Measurements from ENCODE around the gene CACNA1C. TPM values are rescaled to one million over a fixed set of nuclear protein-coding genes. Genes with fewer than 3 reads are reported as not detected.

Gene CACNA1C
- total and polyA plus RNA-seq, 10 of the 15 experiments (the other 5 are each of a cell fraction or from before 2014, with no cell fraction given), result under 0.01 to 0.15 (median 0.09) TPM; not detected in 5

- no peak for TF ChIP-seq SMAD5 (IDR thresholded peaks at IDR 0.05; ENCODE audit: low read depth)
Measured at GRCh38 chr12:2641761-2642160, 589.0 kb downstream of the CACNA1C start (continued).

DNA sequence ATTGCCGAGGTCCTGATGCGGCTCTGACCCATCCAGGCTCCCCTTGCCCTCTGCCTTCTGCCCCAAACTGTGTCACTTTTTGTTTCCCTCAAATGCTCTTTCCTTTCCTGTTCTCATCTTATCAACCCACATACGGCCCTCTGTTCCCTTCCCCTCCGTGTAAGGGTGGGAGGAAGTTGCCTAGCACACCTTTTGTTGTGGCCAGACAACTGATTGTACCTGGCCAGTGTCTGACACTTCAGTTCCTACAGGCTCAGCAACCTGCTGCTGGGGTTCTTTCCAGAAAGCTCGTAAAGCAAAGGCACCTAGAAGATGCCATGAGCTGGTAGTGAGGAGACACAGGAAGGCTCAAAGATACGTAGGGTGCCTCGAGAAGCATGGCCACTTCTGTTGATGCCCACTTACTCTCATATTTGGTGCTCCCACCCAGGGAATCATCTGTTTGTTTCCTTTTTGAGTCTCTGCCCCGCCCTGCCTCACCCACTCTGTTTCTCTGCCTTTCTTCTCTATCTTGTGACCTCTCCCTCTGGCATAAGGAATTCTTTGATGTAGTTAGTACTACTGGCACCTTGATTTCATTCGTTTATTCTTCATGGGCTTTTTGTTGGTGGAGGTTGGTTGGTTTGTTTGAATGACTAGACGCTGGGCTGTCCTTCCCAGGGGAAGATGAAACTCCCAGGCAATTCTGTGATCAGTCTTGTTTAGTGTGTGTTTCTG is 589.5 kb downstream of the CACNA1C start:
- intact Hi-C loops (cut with micrococcal nuclease; ENCODE audit: unreplicated experiment) (no loop called here), in situ Hi-C loops (cut with MboI) (no loop called here)
- ChIA-PET RAD21 (ENCODE audit: unreplicated experiment) (no interaction called here), POLR2A (no interaction called here), SMC1A (ENCODE audit: uncharacterized antibody, unreplicated experiment) (no interaction called here), CTCF (no interaction called here)
- Histone ChIP-seq H3K27ac (ENCODE audit: control insufficient read depth, insufficient read depth) (no peak overlapping the region), H3K27me3 (replicated peaks in 1 of 2; ENCODE audit: control insufficient read depth in 2 of 2, insufficient read depth in 2 of 2, low read length in 1 of 2) (peaks cover 4 to 14% of the 10 kb centered on the region in 2 experiments), H3K9ac (ENCODE audit: control insufficient read depth, insufficient read depth, low read length) (no peak overlapping the region), H3K36me3 (ENCODE audit: control insufficient read depth in 2 of 2, insufficient read depth in 2 of 2, low read length in 1 of 2) (no peaks in the 10 kb centered on the region), H3K79me2 (ENCODE audit: control insufficient read depth, insufficient read depth, low read length) (no peaks in the 10 kb centered on the region), H2AFZ (ENCODE audit: control insufficient read depth, low read depth, low read length) (no peak overlapping the region), H3K9me3 (replicated peaks; ENCODE audit: control insufficient read depth, insufficient read depth, low read length) (no peaks in the 10 kb centered on the region), H3K4me2 (ENCODE audit: control insufficient read depth, insufficient read depth) (no peak overlapping the region), H3K4me1 (ENCODE audit: control insufficient read depth, insufficient read depth, low read length) (no peaks in the 10 kb centered on the region), H4K20me1 (ENCODE audit: control insufficient read depth, insufficient read depth) (no peaks in the 10 kb centered on the region), H3K4me3 (no peak overlapping the region)
- no peak for ATAC-seq
- no TSS peak for BruUV-seq (replicated peaks)
- 7% methylated on average over 10 of the region's 10 CpGs for WGBS (ENCODE audit: insufficient coverage, insufficient replicate concordance, low lambda C conversion rate, missing lambda C conversion rate)
- no peak for TF ChIP-seq NR2F1 (conservative IDR thresholded peaks at IDR 0.05)
- FAIRE-seq, result no peak
- no peak for DNase-seq (ENCODE audit: low read depth, low spot score)

DNA sequence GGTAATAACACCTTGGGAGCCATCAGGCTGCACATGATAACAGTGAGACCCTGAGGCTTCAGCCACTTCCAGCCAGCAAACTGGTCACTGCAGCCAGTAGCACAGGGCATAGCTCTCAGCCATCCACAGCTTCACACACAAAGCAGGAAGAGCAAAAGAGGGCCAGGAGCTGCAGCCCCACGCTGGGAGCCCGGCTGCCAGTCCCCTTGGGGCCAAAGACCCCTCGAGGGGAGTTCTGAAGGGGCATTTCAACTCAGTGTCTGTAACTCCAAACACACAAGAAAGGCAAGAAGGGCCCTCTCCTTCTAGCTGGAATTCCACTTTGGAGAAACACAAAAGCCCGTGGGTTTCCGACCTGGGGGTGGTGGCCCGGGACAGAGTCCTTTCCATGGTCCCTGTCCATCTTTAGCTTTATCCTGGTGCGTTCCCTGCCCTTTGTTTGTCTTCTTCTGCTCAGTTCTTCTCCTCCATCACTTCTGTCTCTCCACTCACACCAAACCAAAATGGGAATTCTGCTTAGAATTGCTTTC is 590.2 kb downstream of the CACNA1C start:
- ChIA-PET RAD21 (ENCODE audit: unreplicated experiment) (no interaction called here), POLR2A (no interaction called here), SMC1A (ENCODE audit: uncharacterized antibody, unreplicated experiment) (no interaction called here), CTCF (no interaction called here)
- H2AFZ ChIP-seq (ENCODE audit: control insufficient read depth, low read depth, low read length), result no peak overlapping the region
- no peak for TF ChIP-seq TCF12 (IDR thresholded peaks at IDR 0.05; ENCODE audit: low read depth, low read length)
- no peak for TF ChIP-seq EGR1 (IDR thresholded peaks at IDR 0.05; ENCODE audit: borderline replicate concordance in 1 of 2, low read depth in 2 of 2, low read length in 2 of 2)
- no peak for TF ChIP-seq SMARCA5 (IDR thresholded peaks at IDR 0.05)
- no peak for TF ChIP-seq IRF3 (IDR thresholded peaks at IDR 0.05)
- TF ChIP-seq ATF7 (IDR thresholded peaks at IDR 0.05; ENCODE audit: low read depth), result no peak
- TF ChIP-seq, protein P1, sequence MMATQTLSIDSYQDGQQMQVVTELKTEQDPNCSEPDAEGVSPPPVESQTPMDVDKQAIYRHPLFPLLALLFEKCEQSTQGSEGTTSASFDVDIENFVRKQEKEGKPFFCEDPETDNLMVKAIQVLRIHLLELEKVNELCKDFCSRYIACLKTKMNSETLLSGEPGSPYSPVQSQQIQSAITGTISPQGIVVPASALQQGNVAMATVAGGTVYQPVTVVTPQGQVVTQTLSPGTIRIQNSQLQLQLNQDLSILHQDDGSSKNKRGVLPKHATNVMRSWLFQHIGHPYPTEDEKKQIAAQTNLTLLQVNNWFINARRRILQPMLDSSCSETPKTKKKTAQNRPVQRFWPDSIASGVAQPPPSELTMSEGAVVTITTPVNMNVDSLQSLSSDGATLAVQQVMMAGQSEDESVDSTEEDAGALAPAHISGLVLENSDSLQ (IDR thresholded peaks at IDR 0.05), result no peak
- TF ChIP-seq TCF3 (IDR thresholded peaks at IDR 0.05; ENCODE audit: borderline replicate concordance, insufficient read depth, low read depth, low read length), result no peak
- no peak overlapping the region for H3K4me2 ChIP-seq (ENCODE audit: control insufficient read depth, insufficient read depth)
- no peak overlapping the region for H3K4me3 ChIP-seq
- in situ Hi-C loops (cut with MboI), result no loop called here
- no TSS peak for BruUV-seq (replicated peaks)
- no peaks in the 10 kb centered on the region for H4K20me1 ChIP-seq (ENCODE audit: control insufficient read depth, insufficient read depth)
- H3K27me3 ChIP-seq (replicated peaks in 1 of 2; ENCODE audit: control insufficient read depth in 2 of 2, insufficient read depth in 2 of 2, low read length in 1 of 2), result peaks cover 4 to 15% of the 10 kb centered on the region in 2 experiments
- H3K79me2 ChIP-seq (ENCODE audit: control insufficient read depth, insufficient read depth, low read length), result no peaks in the 10 kb centered on the region
- no peaks in the 10 kb centered on the region for H3K4me1 ChIP-seq (ENCODE audit: control insufficient read depth, insufficient read depth, low read length)
- H3K9ac ChIP-seq (ENCODE audit: control insufficient read depth, insufficient read depth, low read length), result no peak overlapping the region
- WGBS (ENCODE audit: insufficient coverage, insufficient replicate concordance, low lambda C conversion rate, missing lambda C conversion rate), result 27% methylated on average over 7 of the region's 7 CpGs
- H3K27ac ChIP-seq (ENCODE audit: control insufficient read depth, insufficient read depth), result no peak overlapping the region
- no peaks in the 10 kb centered on the region for H3K9me3 ChIP-seq (replicated peaks; ENCODE audit: control insufficient read depth, insufficient read depth, low read length)
- no peak for DNase-seq (ENCODE audit: low read depth, low spot score)
- intact Hi-C loops (cut with micrococcal nuclease; ENCODE audit: unreplicated experiment), result no loop called here
- no peak for ATAC-seq
- FAIRE-seq, result no peak
- H3K36me3 ChIP-seq (ENCODE audit: control insufficient read depth in 2 of 2, insufficient read depth in 2 of 2, low read length in 1 of 2), result no peaks in the 10 kb centered on the region

Measured in GM12878 (cell line).